ENCODE measurements around the gene RBMS1. TPM values are rescaled to one million over a fixed set of nuclear protein-coding genes. Genes with fewer than 3 reads are reported as not detected.

Gene RBMS1
- total RNA-seq, 4 donors from 2014 or later, result 26.3 to 52.5 (median 37.5) TPM

GRCh38 chr2:160407393-160408172, 86.0 kb downstream of the RBMS1 start:
- no peak for DNase-seq
- Histone ChIP-seq H3K27ac (peak overlapping the region; percentile 92 to 99 (median 96)), H3K27me3 (no peaks in the 10 kb centered on the region), H3K36me3 (no peaks in the 10 kb centered on the region), H3K9me3 (no peaks in the 10 kb centered on the region), H3K4me1 (peaks cover 39 to 82% (median 66%) of the 10 kb centered on the region in 3 donors), H3K4me3 (peak overlapping the region; percentile 84 to 99 (median 92))
- TF ChIP-seq POLR2A (IDR thresholded peaks at IDR 0.05), result peak in 3 of 4 donors; percentile 19 to 83 (median 83)
- peak in 1 of 6 experiments; percentile 31 for TF ChIP-seq CTCF (IDR thresholded peaks at IDR 0.05)
- 0% methylated on average over 1 of the region's 120 CpGs; no CpG with 5 or more reads in 1 of the 2 donors for WGBS, 2 donors
- intact Hi-C loops (cut with DNase I), result loop anchor here (10.0 kb wide), 1 partner anchor 83 kb away; no protein-coding TSS in a partner anchor

GRCh38 chr2:160406591-160407392, 86.8 kb downstream of the RBMS1 start:
- 1% methylated on average over 13 to 15 of the region's 39 CpGs for WGBS, 2 donors
- intact Hi-C loops (cut with DNase I), result loop anchor here (10.0 kb wide), 1 partner anchor 82 kb away; no protein-coding TSS in a partner anchor
- peak overlapping the region; percentile 92 to 99 (median 96) for H3K27ac ChIP-seq
- no peaks in the 10 kb centered on the region for H3K9me3 ChIP-seq
- peak in 2 of 4 donors; percentile 46 to 64 for TF ChIP-seq POLR2A (IDR thresholded peaks at IDR 0.05)
- TF ChIP-seq CTCF (IDR thresholded peaks at IDR 0.05), result no peak
- DNase-seq, result peak; percentile 37
- no peaks in the 10 kb centered on the region for H3K36me3 ChIP-seq
- H3K4me3 ChIP-seq, result peak overlapping the region; percentile 84 to 99 (median 92)
- peaks cover 33 to 82% (median 59%) of the 10 kb centered on the region in 3 donors for H3K4me1 ChIP-seq
- no peaks in the 10 kb centered on the region for H3K27me3 ChIP-seq

GRCh38 chr2:160405077-160405867, 88.3 kb downstream of the RBMS1 start:
- Histone ChIP-seq H3K4me3 (peak overlapping the region; percentile 84 to 99 (median 92)), H3K36me3 (no peaks in the 10 kb centered on the region), H3K27ac (peak overlapping the region; percentile 28 to 98 (median 80)), H3K4me1 (peaks cover 27 to 78% (median 47%) of the 10 kb centered on the region in 3 donors), H3K9me3 (no peaks in the 10 kb centered on the region), H3K27me3 (no peaks in the 10 kb centered on the region)
- no peak for TF ChIP-seq CTCF (IDR thresholded peaks at IDR 0.05)
- TF ChIP-seq POLR2A (IDR thresholded peaks at IDR 0.05), result no peak
- 55 to 62% methylated on average over 6 to 8 of the region's 8 CpGs for WGBS, 2 donors
- intact Hi-C loops (cut with DNase I), result loop anchor here (10.0 kb wide), 1 partner anchor 80 kb away; no protein-coding TSS in a partner anchor
- no peak for DNase-seq

GRCh38 chr2:160402997-160403979, 90.3 kb downstream of the RBMS1 start:
- Histone ChIP-seq H3K36me3 (no peaks in the 10 kb centered on the region), H3K27me3 (no peaks in the 10 kb centered on the region), H3K27ac (peak overlapping the region in 3 of 4 donors; percentile 30 to 54 (median 50)), H3K9me3 (no peaks in the 10 kb centered on the region), H3K4me1 (peaks cover 23 to 83% (median 37%) of the 10 kb centered on the region in 3 donors), H3K4me3 (no peak overlapping the region)
- no peak for DNase-seq
- no peak for TF ChIP-seq POLR2A (IDR thresholded peaks at IDR 0.05)
- TF ChIP-seq CTCF (IDR thresholded peaks at IDR 0.05), result peak in 1 of 6 experiments; percentile 13
- 47 to 61% methylated on average over 5 of the region's 5 CpGs for WGBS, 2 donors
- intact Hi-C loops (cut with DNase I), result loop anchor here (10.0 kb wide), 1 partner anchor 78 kb away; no protein-coding TSS in a partner anchor

All from esophagus squamous epithelium (tissue), 5 donors.